Spleen (tissue), 11 donors: ENCODE data around the gene PPP1CC. TPM values are rescaled to one million over a fixed set of nuclear protein-coding genes. Genes with fewer than 3 reads are reported as not detected.
"Not testable (repeated sequence)": the region's sequence is repeated elsewhere in the genome, so short reads cannot be mapped to it uniquely, and the experiment has no call there.

Source experiments
- DNase-seq: peaks from one replicate; pipeline ENCODE4 v3.0.0-alpha.2; 2020
- H3K27ac ChIP-seq, 8 donors: fragments of 200-600 bp; sonication (generic) in 7 of 8; 1 replicate in 4 of 8; 2 replicates in 4 of 8; pipeline versions ENCODE4 v1.5.0 to v1.8.0; 2016 to 2021; ENCODE audit warnings: inconsistent platforms in 4 of 8, mild to moderate bottlenecking in 4 of 8, moderate library complexity in 1 of 8
- H3K27me3 ChIP-seq, 7 donors: fragments of 200-600 bp; sonication (generic) in 6 of 7; replicated peaks in 1 of 7; 1 replicate in 4 of 7; 2 replicates in 3 of 7; pipeline versions ENCODE4 v1.5.0 to v1.8.0; 2016 to 2021; ENCODE audit warnings: inconsistent platforms in 3 of 7, mild to moderate bottlenecking in 1 of 7
- H3K36me3 ChIP-seq, 6 donors: fragments of 200-600 bp; sonication (generic) in 5 of 6; 1 replicate in 4 of 6; 2 replicates in 2 of 6; pipeline versions ENCODE4 v1.5.0 to v1.8.0; 2016 to 2021; ENCODE audit warnings: inconsistent platforms in 2 of 6
- H3K4me1 ChIP-seq, 6 donors: fragments of 200-600 bp; sonication (generic) in 5 of 6; 1 replicate in 3 of 6; 2 replicates in 3 of 6; pipeline versions ENCODE4 v1.5.0 to v1.8.0; 2016 to 2021; ENCODE audit warnings: inconsistent platforms in 3 of 6
- H3K4me3 ChIP-seq, 8 donors: fragments of 200-600 bp; sonication (generic) in 7 of 8; 1 replicate in 4 of 8; 2 replicates in 4 of 8; pipeline versions ENCODE4 v1.5.0 to v1.8.0; 2016 to 2021; ENCODE audit warnings: inconsistent platforms in 4 of 8, mild to moderate bottlenecking in 4 of 8, moderate library complexity in 2 of 8
- H3K9me3 ChIP-seq, 8 donors: fragments of 200-600 bp; sonication (generic) in 7 of 8; 1 replicate in 4 of 8; 2 replicates in 4 of 8; pipeline versions ENCODE4 v1.5.0 to v1.8.0; 2016 to 2021; ENCODE audit warnings: inconsistent platforms in 4 of 8
- POLR2A ChIP-seq, 3 donors: fragments of 450-650 bp; IDR thresholded peaks; one replicate each; pipeline ENCODE4 v1.5.1; 2017; ENCODE audit warnings: antibody characterized with exemption in 3 of 3, mild to moderate bottlenecking in 1 of 3
- POLR2AphosphoS5 ChIP-seq, 3 donors: sonication (generic); formaldehyde crosslinking; IDR thresholded peaks; one replicate each; pipeline ENCODE4 v1.5.1; 2017; ENCODE audit warnings: antibody characterized with exemption in 3 of 3
- WGBS, 5 donors: extraction: QIAGEN DNeasy Blood & Tissue Kit in 3 of 5; methylation state at CpG; one replicate each; pipeline versions ENCODE4 v1.1.5 to v1.1.7; 2013 to 2018; 5-methylcytosine and 5-hydroxymethylcytosine counted together
- intact Hi-C: fragments of 100-400 bp; cut with DNase I; formaldehyde crosslinking; loops from one replicate; pipeline ENCODE4 v1.15.0; 2023; ENCODE audit warnings: low total_unique reads
- polyA plus RNA-seq, 3 donors: library from polyadenylated mRNA; stranded (reverse); fragments of 200-250 nt; gene quantifications; one replicate each; pipeline ENCODE4 v1.2.1, GENCODE V29; 2013
- total RNA-seq, 7 donors: library from RNA; depleted of rRNA in 3 of 7; stranded (reverse); fragments of >200 nt in 3 of 7; fragmentation: NEBNext Ultra II Directional in 4 of 7; extraction: Animal tissue kit (Norgen Biotek cat#: 25700) in 4 of 7; gene quantifications; one replicate each; pipeline versions ENCODE4 v1.1.0 to v1.2.1, GENCODE V29; 2016 to 2021
- TF ChIP-seq, protein P1 (sequence below), 11 experiments: fragments of 200-600 bp in 7 of 11; fragments of 450-650 bp in 4 of 11; sonication (generic) in 4 of 11; IDR thresholded peaks in 8 of 11; conservative IDR thresholded peaks in 3 of 11; 1 replicate in 7 of 11; 2 replicates in 4 of 11; pipeline versions ENCODE4 v1.4.0 to v1.8.0; 2016 to 2021; ENCODE audit warnings: antibody characterized with exemption in 11 of 11, inconsistent platforms in 4 of 11, mild to moderate bottlenecking in 1 of 11
- donor health status: healthy with polysubstance abuse.
- donor health status: DM: no; HTN: no; CAD: no; lungs with moderate emphysema.
- donor health status: DM: no; HTN: no; CAD: no.
- donor health status: Bipolar disorder and iron deficiency.
- donor health status: healthy.
- donor health status: DM: no; HTN: no; CAD: no.
- donor health status: DM: yes; HTN: yes; CAD: no.

PPP1CC gene
- total and polyA plus RNA-seq, 10 donors = 74.8 to 173 (median 111) TPM

DNA sequence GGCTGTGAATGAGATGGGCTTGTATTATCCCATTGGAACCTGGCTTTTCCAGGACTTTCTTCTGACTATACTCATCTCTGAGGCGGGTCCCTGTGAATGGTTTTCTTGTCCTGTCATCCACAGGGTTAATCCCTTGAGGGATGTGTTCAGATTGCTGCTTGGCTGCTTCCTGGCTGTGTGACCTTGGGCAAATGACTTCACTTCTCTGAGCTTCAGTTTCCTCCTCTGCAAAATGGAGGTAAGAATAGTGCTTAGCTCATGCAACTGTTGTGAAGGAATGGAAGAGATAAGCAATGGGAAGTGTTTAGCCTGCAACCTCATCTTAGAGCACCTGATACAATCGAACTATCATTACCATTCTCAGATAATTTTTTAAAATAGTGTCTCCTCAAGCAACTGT is 32.1 kb upstream of the PPP1CC start:
- TF ChIP-seq, protein P1, sequence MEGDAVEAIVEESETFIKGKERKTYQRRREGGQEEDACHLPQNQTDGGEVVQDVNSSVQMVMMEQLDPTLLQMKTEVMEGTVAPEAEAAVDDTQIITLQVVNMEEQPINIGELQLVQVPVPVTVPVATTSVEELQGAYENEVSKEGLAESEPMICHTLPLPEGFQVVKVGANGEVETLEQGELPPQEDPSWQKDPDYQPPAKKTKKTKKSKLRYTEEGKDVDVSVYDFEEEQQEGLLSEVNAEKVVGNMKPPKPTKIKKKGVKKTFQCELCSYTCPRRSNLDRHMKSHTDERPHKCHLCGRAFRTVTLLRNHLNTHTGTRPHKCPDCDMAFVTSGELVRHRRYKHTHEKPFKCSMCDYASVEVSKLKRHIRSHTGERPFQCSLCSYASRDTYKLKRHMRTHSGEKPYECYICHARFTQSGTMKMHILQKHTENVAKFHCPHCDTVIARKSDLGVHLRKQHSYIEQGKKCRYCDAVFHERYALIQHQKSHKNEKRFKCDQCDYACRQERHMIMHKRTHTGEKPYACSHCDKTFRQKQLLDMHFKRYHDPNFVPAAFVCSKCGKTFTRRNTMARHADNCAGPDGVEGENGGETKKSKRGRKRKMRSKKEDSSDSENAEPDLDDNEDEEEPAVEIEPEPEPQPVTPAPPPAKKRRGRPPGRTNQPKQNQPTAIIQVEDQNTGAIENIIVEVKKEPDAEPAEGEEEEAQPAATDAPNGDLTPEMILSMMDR (IDR thresholded peaks at IDR 0.05 in 8 of 11, conservative IDR thresholded peaks at IDR 0.05 in 3 of 11) = no peak
- TF ChIP-seq POLR2A (IDR thresholded peaks at IDR 0.05) = no peak
- TF ChIP-seq POLR2AphosphoS5 (IDR thresholded peaks at IDR 0.05) = no peak
- Histone ChIP-seq H3K9me3 (no peaks in the 10 kb centered on the region), H3K4me1 (peaks cover 0 to 36% (median 6%) of the 10 kb centered on the region in 6 donors), H3K27me3 (no peaks in the 10 kb centered on the region), H3K4me3 (no peak overlapping the region), H3K27ac (no peak overlapping the region), H3K36me3 (no peaks in the 10 kb centered on the region)
- WGBS, 5 donors = 71 to 80% (median 78%) methylated on average over 2 of the region's 2 CpGs
- no peak for DNase-seq
- intact Hi-C loops = no loop called here

DNA sequence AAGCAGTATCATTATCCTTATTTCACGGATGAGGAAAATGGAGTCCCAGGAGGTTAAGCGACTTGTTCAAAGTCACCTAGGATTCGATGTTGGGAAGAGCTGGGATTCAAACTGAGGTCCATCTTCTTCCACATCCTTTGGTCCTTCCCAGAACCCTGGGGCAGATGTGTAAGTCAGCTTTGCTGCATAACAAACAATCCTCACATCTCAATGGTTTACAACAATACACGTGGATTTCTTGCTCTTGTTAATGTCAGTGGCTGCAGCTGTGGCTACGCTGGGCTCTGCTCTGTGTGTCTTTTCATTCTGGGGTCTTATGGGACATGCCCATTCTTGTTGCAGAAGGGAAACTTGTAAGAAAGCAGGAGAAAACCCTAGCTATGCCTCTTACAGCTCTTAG is 26.3 kb upstream of the PPP1CC start:
- intact Hi-C loops = no loop called here
- Histone ChIP-seq H3K27me3 (no peaks in the 10 kb centered on the region), H3K4me1 (peaks cover 0 to 12% (median 1%) of the 10 kb centered on the region in 6 donors), H3K4me3 (no peak overlapping the region), H3K27ac (no peak overlapping the region), H3K9me3 (no peaks in the 10 kb centered on the region), H3K36me3 (no peaks in the 10 kb centered on the region)
- WGBS, 5 donors = 94 to 98% (median 97%) methylated on average over 5 of the region's 5 CpGs
- TF ChIP-seq, protein P1 (IDR thresholded peaks at IDR 0.05 in 8 of 11, conservative IDR thresholded peaks at IDR 0.05 in 3 of 11) = no peak
- TF ChIP-seq POLR2A (IDR thresholded peaks at IDR 0.05) (no peak), POLR2AphosphoS5 (IDR thresholded peaks at IDR 0.05) (no peak)
- DNase-seq = no peak

DNA sequence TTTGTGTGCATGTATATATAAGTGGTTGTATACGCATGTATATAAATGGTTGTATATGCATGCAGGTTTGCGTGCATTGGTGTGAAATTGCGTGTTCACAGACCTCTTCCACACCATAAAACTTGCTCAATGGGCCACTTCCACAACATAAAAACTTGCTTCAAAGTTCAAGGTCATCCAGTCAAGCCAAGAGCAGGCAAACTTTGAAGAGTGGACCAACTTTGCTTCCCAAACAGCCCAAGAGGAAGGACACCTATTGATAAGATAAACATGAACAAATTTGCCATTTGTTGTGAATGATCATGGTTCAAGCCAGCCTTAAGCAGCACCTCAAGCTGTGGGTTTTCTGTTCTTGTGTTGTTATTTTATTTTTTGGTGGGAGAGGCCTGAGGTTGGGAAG is 25.2 kb upstream of the PPP1CC start:
- Histone ChIP-seq H3K27me3 (no peaks in the 10 kb centered on the region), H3K36me3 (no peaks in the 10 kb centered on the region), H3K4me3 (no peak overlapping the region), H3K4me1 (peaks cover 0 to 6% (median 0%) of the 10 kb centered on the region in 6 donors), H3K27ac (no peak overlapping the region), H3K9me3 (no peaks in the 10 kb centered on the region)
- WGBS, 5 donors = 83 to 93% (median 89%) methylated on average over 3 of the region's 3 CpGs
- no peak for DNase-seq
- intact Hi-C loops = no loop called here
- TF ChIP-seq POLR2A (IDR thresholded peaks at IDR 0.05) = no peak
- TF ChIP-seq, protein P1 (IDR thresholded peaks at IDR 0.05 in 8 of 11, conservative IDR thresholded peaks at IDR 0.05 in 3 of 11) = no peak
- no peak for TF ChIP-seq POLR2AphosphoS5 (IDR thresholded peaks at IDR 0.05)

DNA sequence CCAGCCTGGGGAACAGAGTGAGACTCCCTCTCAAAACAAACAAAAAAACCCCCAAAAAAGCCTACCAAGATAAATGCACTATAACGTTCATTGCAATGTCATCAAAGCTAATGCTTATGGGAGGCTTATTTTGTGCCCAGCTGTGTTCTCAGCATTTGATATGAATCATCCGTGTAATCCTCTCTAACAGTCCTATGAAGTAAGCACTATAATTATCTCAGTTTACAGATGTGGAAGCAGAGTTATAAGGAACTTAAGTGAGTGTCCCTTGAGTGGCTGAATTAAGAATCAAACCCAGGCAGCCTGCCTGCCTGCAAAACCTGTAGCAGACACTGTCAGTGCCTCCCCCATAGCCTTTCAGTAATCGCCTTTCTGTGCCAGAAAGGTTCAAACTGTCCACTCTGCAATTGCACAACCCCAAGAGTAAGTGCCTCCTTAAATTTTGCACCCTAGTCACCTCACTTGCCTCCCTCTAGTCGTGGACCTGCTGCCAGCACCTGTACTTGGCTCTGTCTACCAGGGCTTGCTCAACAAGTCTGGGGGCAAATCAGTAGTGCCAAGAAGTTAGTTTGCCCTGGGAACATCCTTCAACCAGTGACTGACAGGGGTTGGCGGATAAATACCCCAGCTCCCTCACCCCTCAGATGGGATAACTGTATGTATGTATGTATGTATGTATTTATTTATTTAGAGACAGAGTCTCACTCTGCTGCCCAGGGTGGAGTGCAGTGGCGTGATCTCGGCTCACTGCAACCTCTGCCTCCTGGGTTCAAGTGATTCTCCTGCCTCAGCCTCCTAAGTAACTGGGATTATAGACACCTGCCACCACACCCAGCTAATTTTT is 23.8 kb upstream of the PPP1CC start:
- H3K27me3 ChIP-seq = no peaks in the 10 kb centered on the region
- no peak overlapping the region for H3K27ac ChIP-seq
- no peaks in the 10 kb centered on the region for H3K9me3 ChIP-seq
- no peaks in the 10 kb centered on the region for H3K36me3 ChIP-seq
- intact Hi-C loops = no loop called here
- no peaks in the 10 kb centered on the region for H3K4me1 ChIP-seq
- TF ChIP-seq, protein P1 (IDR thresholded peaks at IDR 0.05 in 8 of 11, conservative IDR thresholded peaks at IDR 0.05 in 3 of 11) = no peak
- TF ChIP-seq POLR2A (IDR thresholded peaks at IDR 0.05) (no peak), POLR2AphosphoS5 (IDR thresholded peaks at IDR 0.05) (no peak)
- 67 to 86% (median 77%) methylated on average over 7 of the region's 7 CpGs for WGBS, 5 donors
- H3K4me3 ChIP-seq = no peak overlapping the region
- DNase-seq = no peak

DNA sequence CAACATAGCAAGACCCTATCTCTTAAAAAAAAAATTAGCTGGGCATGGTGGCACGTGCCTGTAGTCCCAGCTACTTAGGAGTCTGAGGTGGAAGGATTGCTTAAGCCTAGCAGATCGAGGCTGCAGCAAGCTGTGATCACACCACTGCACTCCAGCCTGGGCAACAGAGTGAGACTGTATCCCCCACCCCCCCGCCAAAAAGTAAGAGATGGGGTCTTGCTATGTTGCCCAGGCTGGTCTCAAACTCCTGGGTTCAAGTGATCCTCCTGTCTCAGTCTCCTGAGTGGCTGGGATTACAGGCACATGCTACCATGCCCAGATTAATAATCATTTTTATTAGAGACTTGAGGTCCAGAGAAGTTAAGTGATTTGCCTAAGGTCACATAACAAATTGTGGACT is 22.9 kb upstream of the PPP1CC start:
- H3K36me3 ChIP-seq, H3K27me3 ChIP-seq, H3K27ac ChIP-seq, H3K9me3 ChIP-seq, H3K4me3 ChIP-seq, intact Hi-C loops, H3K4me1 ChIP-seq, DNase-seq: not testable (repeated sequence)
- WGBS, 5 donors = 84 to 94% (median 89%) methylated on average over 3 of the region's 3 CpGs
